Measurements from ENCODE around the gene TNFAIP8L1.

GRCh38 chr19:4622695-4623421, 16.5 kb upstream of the TNFAIP8L1 start:
- TF ChIP-seq POLR2AphosphoS5 (IDR thresholded peaks at IDR 0.05; ENCODE audit: low read depth, low read length) (no peak), POLR2A (IDR thresholded peaks at IDR 0.05; ENCODE audit: low read depth, low read length) (no peak), TAF1 (IDR thresholded peaks at IDR 0.05; ENCODE audit: low read depth, low read length) (no peak), SPI1 (IDR thresholded peaks at IDR 0.05; ENCODE audit: low read depth, low read length) (no peak), PAX5 (IDR thresholded peaks at IDR 0.05; ENCODE audit: insufficient read depth, low read length, severe bottlenecking) (no peak)
